ENCODE measurements around the gene SKIC3. TPM values are rescaled to one million over a fixed set of nuclear protein-coding genes. Genes with fewer than 3 reads are reported as not detected.

The SKIC3 gene
- total and polyA plus RNA-seq, 2 experiments from 2014 or later, result 36.0 to 93.3 TPM

GRCh38 chr5:95565280-95565920 is 10.6 kb upstream of the SKIC3 start:
- DNase-seq (ENCODE audit: low spot score), result no peak
- Histone ChIP-seq H3K27ac (no peak overlapping the region), H3K79me2 (peaks cover 8% of the 10 kb centered on the region), H4K20me1 (ENCODE audit: insufficient read depth, poor library complexity, severe bottlenecking) (no peaks in the 10 kb centered on the region), H3K9me3 (ENCODE audit: low read depth) (no peaks in the 10 kb centered on the region), H3K4me3 (no peak overlapping the region), H3K4me1 (ENCODE audit: insufficient read depth) (no peaks in the 10 kb centered on the region), H2AFZ (no peak overlapping the region), H3K27me3 (no peaks in the 10 kb centered on the region), H3K4me2 (no peak overlapping the region), H3K36me3 (replicated peaks; ENCODE audit: insufficient read depth, low read depth) (no peaks in the 10 kb centered on the region), H3K9me2 (replicated peaks; ENCODE audit: insufficient read depth) (no peaks in the 10 kb centered on the region)
- WGBS (ENCODE audit: low lambda C conversion rate, missing lambda C conversion rate), result 86% methylated on average over 4 of the region's 4 CpGs
- TF ChIP-seq EZH2phosphoT487 (IDR thresholded peaks at IDR 0.05; ENCODE audit: low read depth, severe bottlenecking, unreplicated experiment), result no peak
- no peak for TF ChIP-seq EZH2 (IDR thresholded peaks at IDR 0.05; ENCODE audit: borderline replicate concordance)
- TF ChIP-seq, protein P1, sequence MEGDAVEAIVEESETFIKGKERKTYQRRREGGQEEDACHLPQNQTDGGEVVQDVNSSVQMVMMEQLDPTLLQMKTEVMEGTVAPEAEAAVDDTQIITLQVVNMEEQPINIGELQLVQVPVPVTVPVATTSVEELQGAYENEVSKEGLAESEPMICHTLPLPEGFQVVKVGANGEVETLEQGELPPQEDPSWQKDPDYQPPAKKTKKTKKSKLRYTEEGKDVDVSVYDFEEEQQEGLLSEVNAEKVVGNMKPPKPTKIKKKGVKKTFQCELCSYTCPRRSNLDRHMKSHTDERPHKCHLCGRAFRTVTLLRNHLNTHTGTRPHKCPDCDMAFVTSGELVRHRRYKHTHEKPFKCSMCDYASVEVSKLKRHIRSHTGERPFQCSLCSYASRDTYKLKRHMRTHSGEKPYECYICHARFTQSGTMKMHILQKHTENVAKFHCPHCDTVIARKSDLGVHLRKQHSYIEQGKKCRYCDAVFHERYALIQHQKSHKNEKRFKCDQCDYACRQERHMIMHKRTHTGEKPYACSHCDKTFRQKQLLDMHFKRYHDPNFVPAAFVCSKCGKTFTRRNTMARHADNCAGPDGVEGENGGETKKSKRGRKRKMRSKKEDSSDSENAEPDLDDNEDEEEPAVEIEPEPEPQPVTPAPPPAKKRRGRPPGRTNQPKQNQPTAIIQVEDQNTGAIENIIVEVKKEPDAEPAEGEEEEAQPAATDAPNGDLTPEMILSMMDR (IDR thresholded peaks at IDR 0.05; ENCODE audit: poor library complexity), result no peak

DNA sequence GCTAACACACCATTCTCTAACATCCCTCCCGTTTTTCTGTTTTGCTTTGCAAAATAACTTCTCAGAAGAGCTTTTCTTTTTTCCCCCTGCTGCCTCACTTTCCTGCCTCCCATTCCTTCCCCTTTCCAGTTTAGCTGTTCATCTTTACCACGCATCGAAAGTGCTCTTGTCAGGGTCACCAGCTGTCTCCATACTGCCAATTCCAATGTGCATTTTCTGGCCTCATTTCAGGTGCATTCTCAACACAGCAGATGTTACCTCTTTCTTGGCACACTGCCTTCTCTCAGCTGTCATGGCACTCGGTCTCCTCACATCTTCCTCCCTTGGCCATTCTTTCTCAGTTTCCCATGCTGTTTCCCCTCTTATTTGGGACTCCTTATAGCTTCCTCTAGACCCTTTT is 9.7 kb upstream of the SKIC3 start:
- no peaks in the 10 kb centered on the region for H3K9me3 ChIP-seq (ENCODE audit: low read depth)

DNA sequence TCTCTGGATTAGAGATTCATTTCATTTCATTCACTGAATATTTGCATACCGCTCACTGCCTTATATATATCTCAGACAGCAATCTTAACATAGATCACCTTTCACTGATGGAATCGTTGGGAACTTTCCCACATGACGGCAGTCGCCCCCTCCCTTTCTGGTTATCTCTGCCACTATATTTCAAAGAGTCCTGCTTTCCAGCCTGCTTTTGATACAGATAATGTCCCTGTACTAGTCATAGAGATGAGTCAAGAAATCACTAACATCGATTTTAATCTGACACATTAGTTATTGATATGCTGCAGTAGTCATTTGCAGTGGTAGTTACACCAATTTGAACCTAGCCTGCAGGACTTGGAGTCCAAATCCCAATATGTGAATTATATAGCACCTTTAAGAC is 8.6 kb upstream of the SKIC3 start:
- no peak for TF ChIP-seq EZH2phosphoT487 (IDR thresholded peaks at IDR 0.05; ENCODE audit: low read depth, severe bottlenecking, unreplicated experiment)
- TF ChIP-seq, protein P1 (IDR thresholded peaks at IDR 0.05; ENCODE audit: poor library complexity), result no peak
- no peak for TF ChIP-seq EZH2 (IDR thresholded peaks at IDR 0.05; ENCODE audit: borderline replicate concordance)
- no peak for DNase-seq (ENCODE audit: low spot score)
- Histone ChIP-seq H3K4me1 (ENCODE audit: insufficient read depth) (no peaks in the 10 kb centered on the region), H2AFZ (no peak overlapping the region), H3K79me2 (peaks cover 18% of the 10 kb centered on the region), H4K20me1 (ENCODE audit: insufficient read depth, poor library complexity, severe bottlenecking) (no peaks in the 10 kb centered on the region), H3K27me3 (no peaks in the 10 kb centered on the region), H3K36me3 (replicated peaks; ENCODE audit: insufficient read depth, low read depth) (no peaks in the 10 kb centered on the region), H3K27ac (no peak overlapping the region), H3K4me2 (no peak overlapping the region), H3K9me3 (ENCODE audit: low read depth) (no peaks in the 10 kb centered on the region), H3K4me3 (no peak overlapping the region), H3K9me2 (replicated peaks; ENCODE audit: insufficient read depth) (no peaks in the 10 kb centered on the region)
- WGBS (ENCODE audit: low lambda C conversion rate, missing lambda C conversion rate), result 86% methylated on average over 5 of the region's 5 CpGs

More for the DNA sequence above, 9.7 kb upstream of the SKIC3 start:
- WGBS (ENCODE audit: low lambda C conversion rate, missing lambda C conversion rate), result 94% methylated on average over 4 of the region's 4 CpGs
- Histone ChIP-seq H3K27ac (no peak overlapping the region), H3K4me1 (ENCODE audit: insufficient read depth) (no peaks in the 10 kb centered on the region), H3K36me3 (replicated peaks; ENCODE audit: insufficient read depth, low read depth) (no peaks in the 10 kb centered on the region), H3K4me2 (no peak overlapping the region), H3K27me3 (no peaks in the 10 kb centered on the region), H3K9me2 (replicated peaks; ENCODE audit: insufficient read depth) (no peaks in the 10 kb centered on the region), H3K4me3 (no peak overlapping the region), H4K20me1 (ENCODE audit: insufficient read depth, poor library complexity, severe bottlenecking) (no peaks in the 10 kb centered on the region), H2AFZ (no peak overlapping the region), H3K79me2 (peaks cover 16% of the 10 kb centered on the region)
- TF ChIP-seq, protein P1 (IDR thresholded peaks at IDR 0.05; ENCODE audit: poor library complexity), result no peak
- no peak for TF ChIP-seq EZH2 (IDR thresholded peaks at IDR 0.05; ENCODE audit: borderline replicate concordance)
- no peak for TF ChIP-seq EZH2phosphoT487 (IDR thresholded peaks at IDR 0.05; ENCODE audit: low read depth, severe bottlenecking, unreplicated experiment)
- DNase-seq (ENCODE audit: low spot score), result no peak

Data from hepatocyte (in vitro differentiated cells).